OCI-LY3 (cell line): ENCODE results near the gene KPNA2.
"Not testable (repeated sequence)": the region's sequence is repeated elsewhere in the genome, so short reads cannot be mapped to it uniquely, and the experiment has no call there.

ENCODE experiments used
- H2AFZ ChIP-seq: fragments of 200-600, 300-600 bp; shearing (Covaris generic); 2 replicates; pipeline ENCODE4 v1.6.0; 2014; ENCODE audit warnings: antibody characterized with exemption, low read depth, low read length
- H3K27ac ChIP-seq: fragments of 200-600, 300-600 bp; sonication (generic); 2 replicates; pipeline ENCODE4 v1.5.1; 2014; ENCODE audit warnings: mild to moderate bottlenecking, low read length, moderate library complexity, mixed read lengths
- H3K27me3 ChIP-seq: fragments of 200-600, 300-600 bp; sonication (generic); 2 replicates; pipeline ENCODE4 v1.6.1; 2014; ENCODE audit warnings: low read depth, low read length, mixed read lengths
- H3K36me3 ChIP-seq: fragments of 200-600, 300-600 bp; sonication (generic); replicated peaks from 2 replicates; pipeline ENCODE3; 2014; ENCODE audit warnings: low read depth, low read length, mixed read lengths
- H3K4me1 ChIP-seq: fragments of 300-600, 200-600 bp; sonication (generic); 2 replicates; pipeline ENCODE4 v1.6.1; 2014; ENCODE audit warnings: low read length, mixed read lengths
- H3K4me2 ChIP-seq: fragments of 200-600, 300-600 bp; sonication (generic); 2 replicates; pipeline ENCODE4 v1.6.1; 2014; ENCODE audit warnings: low read length, mixed read lengths
- H3K4me3 ChIP-seq: fragments of 300-600, 200-600 bp; sonication (generic); 2 replicates; pipeline ENCODE4 v1.5.1; 2014; ENCODE audit warnings: antibody characterized with exemption, mild to moderate bottlenecking, low read length, moderate library complexity
- H3K79me2 ChIP-seq: fragments of 300-600, 200-600 bp; shearing (Covaris generic); 2 replicates; pipeline ENCODE4 v1.6.1; 2014; ENCODE audit warnings: mild to moderate bottlenecking, low read length, mixed read lengths
- H3K9ac ChIP-seq: fragments of 300-600, 200-600 bp; shearing (Covaris generic); 2 replicates; pipeline ENCODE4 v1.6.0; 2014; ENCODE audit warnings: mild to moderate bottlenecking, low read length, moderate library complexity
- H3K9me3 ChIP-seq: fragments of 200-600, 300-600 bp; shearing (Covaris generic); 2 replicates; pipeline ENCODE4 v1.6.1; 2014; ENCODE audit warnings: low read length, mixed read lengths; ENCODE audit not compliant: insufficient read depth
- H4K20me1 ChIP-seq: fragments of 200-600, 300-600 bp; sonication (generic); 2 replicates; pipeline ENCODE4 v1.6.1; 2016; ENCODE audit warnings: low read length, mixed read lengths; ENCODE audit not compliant: insufficient read depth
- EZH2phosphoT487 ChIP-seq: fragments of 200-600 bp; shearing (Covaris generic); IDR thresholded peaks from 2 replicates; pipeline ENCODE4 v1.6.1; 2018; ENCODE audit warnings: antibody characterized with exemption, mixed run types, low read depth
- TF ChIP-seq, protein P1 (sequence below): fragments of 200-600, 300-600 bp; sonication (generic); IDR thresholded peaks from 2 replicates; pipeline ENCODE4 v1.5.1; 2014; ENCODE audit warnings: antibody characterized with exemption, low read length, low read depth

The KPNA2 gene

DNA sequence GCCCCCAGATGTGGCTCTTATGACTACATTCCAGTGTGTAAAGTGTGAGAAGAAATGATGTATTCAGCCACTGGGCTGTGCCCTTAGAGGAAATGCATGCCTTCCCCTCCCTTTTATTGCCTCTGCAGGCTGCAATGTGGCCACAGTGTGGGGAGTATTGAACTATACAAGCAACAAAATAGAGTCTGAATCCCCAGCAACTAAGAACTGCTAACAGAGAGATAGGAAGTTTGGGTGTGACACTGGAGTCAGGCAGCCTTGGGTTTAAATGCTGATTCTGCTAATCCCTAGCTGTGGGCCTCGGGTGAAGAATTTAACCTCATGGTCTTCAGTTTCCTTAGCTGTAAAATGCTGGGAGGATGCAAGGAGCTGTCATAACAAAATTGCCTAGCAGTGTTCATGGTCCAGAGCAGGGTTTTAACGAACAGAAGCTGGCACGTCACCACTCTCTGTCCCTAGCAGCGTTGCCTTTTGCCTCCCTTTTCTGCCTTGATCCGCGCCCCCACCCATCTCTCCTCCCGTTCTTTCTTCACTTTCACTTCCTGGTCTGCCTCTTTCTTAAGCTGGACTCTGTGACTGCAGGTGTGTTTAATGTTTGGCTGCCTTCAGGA, 50.3 kb downstream of the KPNA2 start:
- no peak overlapping the region for H3K4me3 ChIP-seq
- H3K36me3 ChIP-seq = no peaks in the 10 kb centered on the region
- no peak overlapping the region for H3K27ac ChIP-seq
- peak overlapping the region; percentile 43; the same call in 1 of the 2 replicates for H3K4me2 ChIP-seq
- H4K20me1 ChIP-seq = no peaks in the 10 kb centered on the region
- no peak overlapping the region for H3K9ac ChIP-seq
- peak overlapping the region; percentile 77; the same call in 1 of the 2 replicates for H2AFZ ChIP-seq
- TF ChIP-seq EZH2phosphoT487 = no peak
- TF ChIP-seq, protein P1, sequence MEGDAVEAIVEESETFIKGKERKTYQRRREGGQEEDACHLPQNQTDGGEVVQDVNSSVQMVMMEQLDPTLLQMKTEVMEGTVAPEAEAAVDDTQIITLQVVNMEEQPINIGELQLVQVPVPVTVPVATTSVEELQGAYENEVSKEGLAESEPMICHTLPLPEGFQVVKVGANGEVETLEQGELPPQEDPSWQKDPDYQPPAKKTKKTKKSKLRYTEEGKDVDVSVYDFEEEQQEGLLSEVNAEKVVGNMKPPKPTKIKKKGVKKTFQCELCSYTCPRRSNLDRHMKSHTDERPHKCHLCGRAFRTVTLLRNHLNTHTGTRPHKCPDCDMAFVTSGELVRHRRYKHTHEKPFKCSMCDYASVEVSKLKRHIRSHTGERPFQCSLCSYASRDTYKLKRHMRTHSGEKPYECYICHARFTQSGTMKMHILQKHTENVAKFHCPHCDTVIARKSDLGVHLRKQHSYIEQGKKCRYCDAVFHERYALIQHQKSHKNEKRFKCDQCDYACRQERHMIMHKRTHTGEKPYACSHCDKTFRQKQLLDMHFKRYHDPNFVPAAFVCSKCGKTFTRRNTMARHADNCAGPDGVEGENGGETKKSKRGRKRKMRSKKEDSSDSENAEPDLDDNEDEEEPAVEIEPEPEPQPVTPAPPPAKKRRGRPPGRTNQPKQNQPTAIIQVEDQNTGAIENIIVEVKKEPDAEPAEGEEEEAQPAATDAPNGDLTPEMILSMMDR = no peak
- peaks cover 14% of the 10 kb centered on the region for H3K4me1 ChIP-seq
- no peaks in the 10 kb centered on the region for H3K9me3 ChIP-seq
- no peaks in the 10 kb centered on the region for H3K79me2 ChIP-seq
- H3K27me3 ChIP-seq = no peaks in the 10 kb centered on the region

DNA sequence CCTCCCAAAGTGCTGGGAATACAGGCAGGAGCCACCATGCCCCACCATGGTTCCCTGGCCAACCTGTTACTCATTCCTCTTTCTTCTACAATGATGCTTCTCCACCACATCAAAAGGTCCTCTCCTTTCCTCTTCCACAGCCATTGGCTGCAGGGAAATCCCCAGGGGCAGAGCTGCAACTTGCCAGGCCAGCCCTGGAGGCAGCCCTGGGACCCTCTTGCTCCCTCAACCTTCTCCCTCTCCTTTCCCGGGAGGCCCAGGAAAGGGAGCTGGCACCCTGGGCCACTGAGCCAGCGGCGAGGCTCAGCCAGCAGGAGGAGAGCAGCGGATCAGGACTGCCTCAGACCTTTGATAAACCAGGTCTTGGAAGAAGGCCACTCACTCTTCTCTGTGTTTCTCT, 51.1 kb downstream of the KPNA2 start:
- H3K79me2 ChIP-seq, H3K36me3 ChIP-seq, H3K9ac ChIP-seq, H4K20me1 ChIP-seq, H2AFZ ChIP-seq, H3K27ac ChIP-seq, H3K27me3 ChIP-seq, H3K9me3 ChIP-seq, H3K4me3 ChIP-seq: not testable (repeated sequence)
- 0 out of 2 replicates have a peak overlapping the region, but pooled peaks have one; percentile 43 for H3K4me2 ChIP-seq
- peaks cover 14% of the 10 kb centered on the region for H3K4me1 ChIP-seq

DNA sequence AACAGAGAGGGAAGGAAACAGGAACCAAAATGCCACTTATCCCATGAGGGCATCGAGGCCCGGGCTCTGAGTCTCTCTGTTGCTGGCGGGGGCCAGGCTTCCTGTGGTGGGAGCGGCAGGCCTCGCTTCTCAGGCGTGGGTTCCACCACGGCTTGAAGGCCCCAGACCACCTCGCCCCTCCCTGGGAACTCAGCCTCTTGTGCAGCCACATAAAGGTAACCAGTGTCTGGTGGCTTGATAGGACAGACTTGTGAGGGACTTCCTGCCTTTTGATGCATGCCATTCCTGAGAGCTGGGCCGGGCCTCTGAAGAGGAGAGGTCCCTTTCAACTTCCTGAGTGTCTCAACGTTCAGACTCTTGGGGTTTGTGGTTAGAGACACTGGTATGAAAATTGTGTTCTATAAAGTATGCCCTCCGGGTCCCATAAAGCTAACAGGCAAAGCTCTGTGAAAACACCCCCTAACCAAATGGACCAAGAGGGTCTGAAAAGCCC, 51.6 kb downstream of the KPNA2 start:
- not testable (repeated sequence) for H3K27ac ChIP-seq, H3K27me3 ChIP-seq, H2AFZ ChIP-seq, H3K4me2 ChIP-seq, H3K9ac ChIP-seq, H3K9me3 ChIP-seq, H3K36me3 ChIP-seq, H3K79me2 ChIP-seq, H3K4me3 ChIP-seq, H4K20me1 ChIP-seq
- H3K4me1 ChIP-seq = peaks cover 14% of the 10 kb centered on the region

DNA sequence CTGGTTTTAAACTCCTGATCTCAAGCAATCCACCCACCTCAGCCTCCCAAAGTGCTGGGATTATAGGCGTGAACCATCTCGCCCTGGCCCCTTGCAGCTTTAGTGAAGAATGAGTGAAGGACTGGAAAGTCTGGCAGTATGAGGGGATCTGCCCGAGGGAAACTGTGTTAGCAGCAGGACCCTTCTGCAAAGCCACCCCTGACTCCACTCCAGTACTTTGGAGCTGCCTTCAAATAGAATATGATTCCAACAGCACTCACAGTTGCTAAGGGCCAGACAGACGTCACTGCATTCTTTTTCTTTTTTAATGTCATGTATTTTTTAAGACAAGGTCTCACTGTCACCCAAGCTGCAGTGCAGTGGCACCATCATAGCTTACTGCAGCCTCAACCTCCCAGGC, 52.3 kb downstream of the KPNA2 start:
- H3K36me3 ChIP-seq = no peaks in the 10 kb centered on the region
- H3K27ac ChIP-seq = no peak overlapping the region
- H3K27me3 ChIP-seq = no peaks in the 10 kb centered on the region
- no peaks in the 10 kb centered on the region for H4K20me1 ChIP-seq
- H3K4me1 ChIP-seq = peaks cover 14% of the 10 kb centered on the region
- H3K4me3 ChIP-seq = no peak overlapping the region
- no peaks in the 10 kb centered on the region for H3K9me3 ChIP-seq
- no peak overlapping the region for H3K9ac ChIP-seq
- TF ChIP-seq, protein P1 = no peak
- TF ChIP-seq EZH2phosphoT487 = no peak
- no peaks in the 10 kb centered on the region for H3K79me2 ChIP-seq
- no peak overlapping the region for H2AFZ ChIP-seq
- H3K4me2 ChIP-seq = no peak overlapping the region

DNA sequence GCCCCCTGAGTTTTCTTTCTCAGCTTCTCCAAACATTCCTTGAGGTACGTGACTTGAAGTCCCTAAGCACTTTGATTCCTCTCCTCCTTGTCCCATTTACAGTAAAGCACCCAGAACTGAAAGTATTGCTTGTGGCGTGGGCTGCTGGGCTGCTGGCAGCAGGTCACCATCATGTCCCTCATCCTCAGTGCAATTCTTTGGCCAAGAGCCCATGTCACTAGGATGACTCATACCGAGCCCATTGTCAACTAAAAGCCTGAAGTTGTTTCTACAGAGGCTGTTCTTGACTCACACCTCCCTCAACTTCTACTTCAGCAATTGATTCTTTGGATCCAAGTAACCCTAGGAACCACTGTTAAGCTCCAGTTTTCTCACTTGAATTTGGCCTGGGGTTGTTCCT, 54.3 kb downstream of the KPNA2 start:
- Histone ChIP-seq H3K9me3 (no peaks in the 10 kb centered on the region), H3K27ac (no peak overlapping the region), H3K27me3 (no peaks in the 10 kb centered on the region), H3K79me2 (no peaks in the 10 kb centered on the region), H2AFZ (no peak overlapping the region), H4K20me1 (no peaks in the 10 kb centered on the region), H3K36me3 (no peaks in the 10 kb centered on the region), H3K9ac (no peak overlapping the region), H3K4me3 (no peak overlapping the region), H3K4me1 (peaks cover 14% of the 10 kb centered on the region), H3K4me2 (no peak overlapping the region)
- TF ChIP-seq EZH2phosphoT487 = no peak
- TF ChIP-seq, protein P1 = no peak
